GM12891 (cell line): ENCODE measurements around the gene ZNF474.

Source experiments
- POLR2AphosphoS5 ChIP-seq: IDR thresholded peaks from 2 replicates; pipeline ENCODE4 v1.6.1; 2011; ENCODE audit warnings: low read depth, low read length, control low read depth
- TAF1 ChIP-seq: IDR thresholded peaks from 2 replicates; pipeline ENCODE4 v1.6.1; 2011; ENCODE audit warnings: low read depth, low read length, control low read depth

GRCh38 chr5:122145906-122146305 is 16.6 kb downstream of the ZNF474 start:
- no peak for TF ChIP-seq TAF1
- TF ChIP-seq POLR2AphosphoS5 = no peak
